HuH-7.5 (cell line): ENCODE data around the gene REXO4.
"Not testable (repeated sequence)": the region's sequence is repeated elsewhere in the genome, so short reads cannot be mapped to it uniquely, and the experiment has no call there.

Experiments
- DNase-seq: peaks from one replicate; pipeline ENCODE4 v3.0.0; 2011; ENCODE audit warnings: low spot score

Gene REXO4

GRCh38 chr9:133417541-133418461 lies at the start of gene REXO4:
REXO4 (minus strand) TSS chr9:133418010; CDS start chr9:133417844, 166 bp downstream.
- DNase-seq = peak; percentile 89

GRCh38 chr9:133467101-133467500 lies 49.3 kb upstream of the REXO4 start:
- no peak for DNase-seq

GRCh38 chr9:133465984-133466383 lies 48.2 kb upstream of the REXO4 start:
- DNase-seq = no peak

GRCh38 chr9:133464638-133465037 lies 46.8 kb upstream of the REXO4 start:
- DNase-seq = no peak

GRCh38 chr9:133463864-133464615 lies 46.2 kb upstream of the REXO4 start:
- DNase-seq = no peak

GRCh38 chr9:133463234-133463863 lies 45.5 kb upstream of the REXO4 start:
- no peak for DNase-seq

GRCh38 chr9:133461975-133462374 lies 44.2 kb upstream of the REXO4 start:
- no peak for DNase-seq

- peak; percentile 97 for DNase-seq
Measured at GRCh38 chr9:133460405-133461175, 42.8 kb upstream of the REXO4 start.

- DNase-seq = peak; percentile 98
Measured at GRCh38 chr9:133459476-133460404, 41.9 kb upstream of the REXO4 start, which contains the start of gene CACFD1. CACFD1 (plus strand) TSS chr9:133459978; CDS start chr9:133460067, 89 bp downstream.

GRCh38 chr9:133458643-133459312 lies 41.0 kb upstream of the REXO4 start:
- DNase-seq = peak; percentile 43

- no peak for DNase-seq
Measured at GRCh38 chr9:133457748-133458147, 39.9 kb upstream of the REXO4 start.

GRCh38 chr9:133457233-133457632 lies 39.4 kb upstream of the REXO4 start:
- no peak for DNase-seq

- DNase-seq = no peak
Measured at GRCh38 chr9:133456409-133456808, 38.6 kb upstream of the REXO4 start.

GRCh38 chr9:133455936-133456335 lies 38.1 kb upstream of the REXO4 start:
- DNase-seq = no peak

- DNase-seq = no peak
Measured at GRCh38 chr9:133454943-133455673, 37.3 kb upstream of the REXO4 start.

- DNase-seq = no peak
Measured at GRCh38 chr9:133454325-133454724, 36.5 kb upstream of the REXO4 start.

GRCh38 chr9:133453651-133454050 lies 35.8 kb upstream of the REXO4 start:
- no peak for DNase-seq

- DNase-seq = no peak
Measured at GRCh38 chr9:133452562-133452961, 34.8 kb upstream of the REXO4 start.

GRCh38 chr9:133451865-133452264 lies 34.1 kb upstream of the REXO4 start:
- not testable (repeated sequence) for DNase-seq
